ENCODE results near the gene GBF1.

Gene GBF1

GRCh38 chr10:102411341-102412255, 166.3 kb downstream of the GBF1 start:
- peak in 1 of 3 experiments; percentile 14 for DNase-seq

- DNase-seq: no peak
Observed at GRCh38 chr10:102412293-102412692, 167.0 kb downstream of the GBF1 start.

GRCh38 chr10:102413053-102413705, 167.8 kb downstream of the GBF1 start:
- peak; percentile 62 to 89 (median 81) for DNase-seq

GRCh38 chr10:102413806-102414561, 168.7 kb downstream of the GBF1 start:
- no peak for DNase-seq

- no peak for DNase-seq
Observed at GRCh38 chr10:102414749-102415148, 169.4 kb downstream of the GBF1 start.

- DNase-seq: no peak
Observed at GRCh38 chr10:102416283-102416682, 171.0 kb downstream of the GBF1 start.

- no peak for DNase-seq
Observed at GRCh38 chr10:102416695-102417094, 171.4 kb downstream of the GBF1 start.

- peak; percentile 56 to 88 (median 83) for DNase-seq
Observed at GRCh38 chr10:102418622-102419268, 173.4 kb downstream of the GBF1 start, which contains the start of gene PSD. TSS of gene PSD (minus strand) at chr10:102418785. CDS start at chr10:102417038, 1,747 bp downstream.

GRCh38 chr10:102419269-102420180, 174.2 kb downstream of the GBF1 start:
- peak; percentile 73 to 89 (median 88) for DNase-seq

GRCh38 chr10:102420181-102420713, 174.9 kb downstream of the GBF1 start:
- DNase-seq: no peak

- peak; percentile 94 to 97 (median 97) for DNase-seq
Observed at GRCh38 chr10:102420714-102421506, 175.6 kb downstream of the GBF1 start, which contains the start of gene FBXL15. TSS of gene FBXL15 (plus strand) at chr10:102420836. CDS start at chr10:102421130, 294 bp downstream.

- DNase-seq: no peak
Observed at GRCh38 chr10:102421507-102421756, 176.1 kb downstream of the GBF1 start.

GRCh38 chr10:102421757-102422512, 176.6 kb downstream of the GBF1 start:
- DNase-seq: peak in 2 of 3 experiments; percentile 32 to 49

GRCh38 chr10:102422545-102423129, 177.3 kb downstream of the GBF1 start:
- DNase-seq: peak; percentile 28 to 46 (median 39)

- no peak for DNase-seq
Observed at GRCh38 chr10:102423372-102423968, 178.1 kb downstream of the GBF1 start.

- DNase-seq: no peak
Observed at GRCh38 chr10:102424145-102424544, 178.8 kb downstream of the GBF1 start.

- no peak for DNase-seq
Observed at GRCh38 chr10:102424916-102425315, 179.6 kb downstream of the GBF1 start.

- DNase-seq: no peak
Observed at GRCh38 chr10:102425444-102425843, 180.1 kb downstream of the GBF1 start.

- no peak for DNase-seq
Observed at GRCh38 chr10:102426803-102427287, 181.5 kb downstream of the GBF1 start.

Data from NCI-H1417 (cell line).